GM12872 (cell line): ENCODE measurements around the gene MAPKAPK2.

Source experiments
- CTCF ChIP-seq: IDR thresholded peaks from 3 replicates; pipeline ENCODE4 v1.5.1; 2011; ENCODE audit warnings: low read depth, mild to moderate bottlenecking, low read length, moderate library complexity; ENCODE audit not compliant: insufficient read depth

The MAPKAPK2 gene

GRCh38 chr1:206744683-206745082 lies 60.0 kb downstream of the MAPKAPK2 start:
- TF ChIP-seq CTCF = no peak

DNA sequence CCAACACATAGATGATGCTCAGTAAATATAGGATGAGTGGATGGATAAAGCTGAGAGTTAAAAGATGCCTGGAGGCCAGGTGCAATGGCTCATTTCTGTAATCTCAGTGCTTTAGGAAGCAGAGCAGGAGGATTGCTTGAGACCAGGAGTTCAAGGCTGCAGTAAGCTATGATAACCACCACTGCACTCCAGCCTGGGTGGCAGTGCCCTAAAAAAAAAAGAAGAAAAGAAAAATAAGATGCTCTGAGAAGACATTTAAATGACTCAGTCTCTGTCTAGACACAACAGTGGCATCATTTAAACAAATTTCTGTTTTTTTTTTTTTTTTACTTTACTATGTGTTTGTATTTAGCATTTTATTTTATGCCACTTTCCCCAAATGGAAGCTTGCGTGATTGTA lies 60.6 kb downstream of the MAPKAPK2 start:
- TF ChIP-seq CTCF = no peak

- no peak for TF ChIP-seq CTCF
Observed at GRCh38 chr1:206748348-206749030, 63.8 kb downstream of the MAPKAPK2 start.

GRCh38 chr1:206751891-206752290 lies 67.2 kb downstream of the MAPKAPK2 start:
- TF ChIP-seq CTCF = no peak

DNA sequence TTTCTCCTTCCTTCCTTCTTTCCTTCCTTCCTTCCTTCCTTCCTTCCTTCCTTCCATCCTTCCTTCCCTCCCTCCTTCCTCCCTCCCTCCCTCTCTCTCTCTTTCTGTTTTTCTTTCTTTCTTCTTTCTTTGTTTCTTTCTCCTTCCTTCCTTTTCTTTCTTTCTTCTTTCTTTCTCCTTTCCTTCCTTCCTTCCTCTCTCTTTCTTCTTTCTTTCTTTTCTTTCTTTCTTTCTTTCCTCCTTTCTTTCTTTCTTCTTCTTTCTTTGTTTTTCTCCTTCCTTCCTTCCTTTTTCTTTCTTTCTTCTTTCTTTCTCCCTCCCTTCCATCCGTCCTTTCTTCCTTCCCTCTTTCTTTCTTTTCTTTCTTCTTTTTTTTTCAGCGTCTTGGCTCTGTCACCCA lies 67.8 kb downstream of the MAPKAPK2 start:
- no peak for TF ChIP-seq CTCF

GRCh38 chr1:206753141-206753540 lies 68.4 kb downstream of the MAPKAPK2 start:
- TF ChIP-seq CTCF = no peak

DNA sequence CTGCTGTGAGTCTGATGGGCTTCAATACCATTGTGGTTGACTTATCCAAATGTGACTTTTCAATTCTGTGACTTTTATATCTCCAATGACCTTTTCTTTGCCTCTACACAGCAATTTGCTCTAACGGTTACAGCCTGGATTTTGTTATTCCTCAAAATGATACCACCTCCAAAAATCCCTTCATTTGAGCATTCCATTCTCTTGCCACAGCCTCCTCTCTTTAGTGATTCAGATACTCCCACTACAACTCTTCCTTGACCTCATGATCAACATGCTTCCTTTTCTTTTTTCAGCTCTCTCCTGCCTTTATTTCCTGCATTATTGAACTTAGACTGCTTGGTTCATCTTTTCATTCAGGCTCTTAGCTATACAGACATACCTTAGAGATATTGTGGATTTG lies 69.3 kb downstream of the MAPKAPK2 start:
- TF ChIP-seq CTCF = no peak
